Measurements from ENCODE around the gene GADD45B.
"Not testable (repeated sequence)": the region's sequence is repeated elsewhere in the genome, so short reads cannot be mapped to it uniquely, and the experiment has no call there.

GADD45B gene

GRCh38 chr19:2512523-2513431 lies 36.9 kb downstream of the GADD45B start:
- no peak for DNase-seq (ENCODE audit: low read depth in 4 of 4, low spot score in 1 of 4)

DNA sequence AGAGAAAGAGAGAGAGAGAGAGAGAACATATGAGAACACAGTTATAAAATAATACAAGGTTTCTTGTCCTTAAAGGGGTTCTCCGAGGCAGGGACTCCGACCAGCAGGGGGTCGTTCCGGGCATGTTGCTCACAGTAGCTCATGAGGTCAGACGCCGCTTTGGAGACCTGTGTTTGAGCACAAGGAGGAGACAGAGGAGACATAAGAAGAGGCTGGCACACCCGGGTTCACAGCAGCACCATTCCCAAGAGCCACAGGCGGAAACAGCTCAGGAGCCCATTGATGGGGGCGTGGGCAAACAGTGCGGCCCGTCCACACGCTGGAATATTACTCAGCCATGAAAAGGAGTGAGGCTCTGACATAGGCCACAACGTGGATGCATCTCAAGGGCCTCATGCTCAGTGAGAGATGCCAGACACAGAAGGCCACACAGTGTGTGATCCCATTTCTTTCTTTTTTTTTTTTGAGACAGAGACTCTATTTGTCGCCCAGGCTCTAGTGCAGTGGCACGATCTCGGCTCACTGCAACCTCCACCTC lies 39.1 kb downstream of the GADD45B start:
- no peak for DNase-seq (ENCODE audit: low read depth in 4 of 4, low spot score in 1 of 4)

DNA sequence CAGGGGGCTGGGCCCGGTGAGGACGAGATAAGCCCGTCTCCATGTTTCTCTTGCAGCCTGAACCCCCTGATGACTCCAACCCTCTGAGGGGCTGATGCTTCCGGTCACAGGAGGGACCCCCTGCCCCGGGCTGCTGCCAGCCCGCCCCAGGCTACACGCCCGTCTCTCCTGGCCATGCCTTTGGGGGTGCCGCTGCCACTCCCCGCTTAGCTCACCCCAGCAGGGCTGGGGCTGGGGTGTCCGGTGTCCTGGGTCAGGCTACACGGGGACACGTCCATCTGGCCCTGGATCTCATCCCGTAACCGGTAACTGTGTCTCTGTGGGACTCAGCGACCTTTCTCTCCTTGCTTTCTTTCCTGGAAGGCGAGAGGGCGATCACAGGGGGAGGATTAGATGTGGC lies 40.8 kb downstream of the GADD45B start:
- DNase-seq (ENCODE audit: low read depth in 4 of 4, low spot score in 1 of 4): no peak

- no peak for DNase-seq (ENCODE audit: low read depth in 4 of 4, low spot score in 1 of 4)
Measured at GRCh38 chr19:2517881-2518601, 42.1 kb downstream of the GADD45B start.

DNA sequence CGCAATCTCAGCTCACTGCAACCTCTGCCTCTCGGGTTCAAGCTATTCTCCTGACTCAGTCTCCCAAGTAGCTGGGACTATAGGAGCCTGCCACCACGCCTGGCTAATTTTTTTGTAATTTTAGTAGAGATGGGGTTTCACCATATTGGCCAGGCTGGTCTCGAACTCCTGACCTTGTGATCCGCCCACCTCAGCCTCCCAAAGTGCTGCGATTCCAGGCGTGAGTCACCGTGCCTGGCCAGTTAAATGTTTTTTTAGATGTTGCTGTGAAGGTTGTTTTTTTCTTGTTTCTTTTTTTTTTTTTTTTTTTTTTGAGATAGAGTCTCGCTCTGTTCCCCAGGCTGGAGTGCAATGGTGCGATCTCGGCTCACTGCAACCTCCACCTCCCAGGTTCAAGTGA lies 42.9 kb downstream of the GADD45B start:
- not testable (repeated sequence) for DNase-seq (ENCODE audit: low read depth in 4 of 4, low spot score in 1 of 4)

DNA sequence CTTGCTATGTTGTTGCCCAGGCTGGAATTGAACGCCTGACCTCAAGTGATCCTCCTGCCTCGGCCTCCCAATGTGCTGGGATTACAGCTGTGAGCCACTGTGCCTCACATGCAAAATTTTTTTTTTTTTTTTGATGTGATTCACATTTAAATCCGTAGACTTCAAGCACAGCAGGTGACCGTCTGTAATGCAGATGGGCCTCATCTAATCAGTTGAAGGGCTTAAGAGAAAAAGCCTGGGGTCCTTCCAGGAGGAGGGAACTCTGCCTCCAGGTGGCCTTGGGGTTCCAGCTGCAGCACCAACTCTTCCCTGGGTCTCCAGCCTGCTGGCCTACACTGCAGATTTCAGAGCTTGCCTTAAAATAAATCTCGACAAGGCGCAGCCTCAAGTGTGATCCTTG lies 43.6 kb downstream of the GADD45B start:
- no peak for DNase-seq (ENCODE audit: low read depth in 4 of 4, low spot score in 1 of 4)

GRCh38 chr19:2523630-2524311 lies 47.8 kb downstream of the GADD45B start:
- no peak for DNase-seq (ENCODE audit: low read depth in 4 of 4, low spot score in 1 of 4)

DNA sequence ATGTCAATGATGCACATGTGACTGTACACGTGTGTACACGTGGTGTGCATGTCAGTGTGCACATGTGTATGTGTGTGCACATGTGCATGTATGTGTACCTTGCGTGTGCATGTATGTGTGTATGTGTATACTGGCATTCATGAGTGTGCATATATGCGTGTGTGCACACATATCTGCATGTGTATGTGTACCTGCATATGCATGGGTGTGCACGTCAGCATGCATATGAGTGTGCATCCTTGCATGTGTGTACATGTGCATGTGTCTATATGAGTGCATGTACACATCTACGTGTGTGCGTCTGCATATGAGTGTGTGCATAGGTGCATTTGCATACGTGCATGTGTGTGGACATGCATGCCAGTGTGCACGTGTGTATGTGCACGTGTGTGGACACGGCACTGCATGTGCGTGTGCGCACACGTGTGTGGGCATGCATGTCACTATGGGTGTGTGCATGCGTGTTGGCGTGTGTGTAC lies 48.5 kb downstream of the GADD45B start:
- DNase-seq (ENCODE audit: low read depth in 4 of 4, low spot score in 1 of 4): no peak

DNA sequence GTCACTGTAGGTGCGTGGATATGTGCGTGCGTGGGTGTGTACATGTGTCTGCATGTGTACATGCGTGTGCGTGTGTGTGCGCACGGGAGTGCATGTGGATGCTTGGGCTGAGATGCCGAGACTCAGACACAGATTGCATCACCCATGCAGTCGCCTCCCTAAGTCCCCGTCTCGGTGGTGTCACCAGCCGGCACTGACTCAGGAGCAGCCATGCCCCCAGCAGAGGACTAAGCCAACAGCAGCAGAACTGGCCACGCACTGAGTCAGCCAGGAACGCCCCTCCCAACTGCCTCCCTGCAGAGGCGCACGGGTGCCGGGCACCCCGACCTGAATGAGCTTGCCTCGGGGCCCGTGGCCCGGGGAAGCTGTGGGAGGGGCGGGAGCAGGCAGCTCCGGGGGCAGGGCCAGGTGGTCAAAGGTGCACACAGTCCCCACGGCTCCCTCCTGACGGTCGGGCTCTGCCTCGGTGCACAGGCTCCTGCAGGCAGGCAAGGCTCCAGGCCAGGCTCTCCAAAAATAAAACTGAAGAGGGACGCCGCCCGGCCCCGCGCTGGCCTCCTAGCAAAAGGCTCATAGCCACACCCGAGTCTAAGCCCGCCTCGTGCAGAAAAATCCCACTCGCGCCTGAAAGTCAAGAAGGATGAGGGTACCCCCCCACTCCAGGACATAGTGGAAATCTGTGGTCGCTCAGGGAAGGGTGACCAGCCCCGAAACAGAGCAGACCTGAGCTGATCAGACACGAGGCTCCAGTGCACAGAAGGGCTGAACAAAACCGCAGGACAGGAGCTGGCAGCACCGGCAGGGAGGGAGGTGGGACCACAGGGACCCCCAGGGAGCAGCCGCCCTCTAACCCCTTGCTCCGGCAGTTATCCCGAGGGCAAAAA lies 49.2 kb downstream of the GADD45B start:
- DNase-seq (ENCODE audit: low read depth in 4 of 4, low spot score in 1 of 4): no peak

DNA sequence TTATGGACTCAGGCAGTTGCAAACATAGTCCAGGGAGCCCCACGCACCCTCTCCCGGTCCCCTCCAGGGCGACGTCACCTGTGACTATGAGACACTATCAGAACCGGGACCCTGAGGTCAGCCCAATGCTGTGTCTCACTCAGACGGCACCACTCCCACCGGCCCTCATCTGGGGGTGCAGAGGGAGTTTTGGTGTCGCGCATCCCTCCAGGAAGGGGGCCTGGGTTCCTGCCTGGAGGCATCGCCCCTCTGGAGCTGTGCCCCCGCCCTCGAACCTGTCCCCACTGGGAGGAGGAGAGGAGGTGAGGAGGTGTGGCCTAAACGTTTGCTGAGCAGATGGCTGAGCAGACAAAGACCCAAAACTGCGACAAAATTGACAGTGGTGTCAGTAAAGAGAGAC lies 51.2 kb downstream of the GADD45B start:
- no peak for DNase-seq (ENCODE audit: low read depth in 4 of 4, low spot score in 1 of 4)

GRCh38 chr19:2527686-2528085 lies 51.8 kb downstream of the GADD45B start:
- no peak for DNase-seq (ENCODE audit: low read depth in 4 of 4, low spot score in 1 of 4)
